NCI-H82 treated with DMSO at 0.1 percent for 48 hours (cell line): ENCODE results near the gene LSMEM2.
A peak's percentile ranks its signal among the peaks of the same experiment; 100 is the strongest.
"Not testable (repeated sequence)": the region's sequence is repeated elsewhere in the genome, so short reads cannot be mapped to it uniquely, and the experiment has no call there.

ENCODE experiments used
- DNase-seq: peaks from one replicate; lab custom pipeline; 2025; ENCODE audit not compliant: unreplicated experiment; lab: John Stamatoyannopoulos, UW

The LSMEM2 gene

DNA sequence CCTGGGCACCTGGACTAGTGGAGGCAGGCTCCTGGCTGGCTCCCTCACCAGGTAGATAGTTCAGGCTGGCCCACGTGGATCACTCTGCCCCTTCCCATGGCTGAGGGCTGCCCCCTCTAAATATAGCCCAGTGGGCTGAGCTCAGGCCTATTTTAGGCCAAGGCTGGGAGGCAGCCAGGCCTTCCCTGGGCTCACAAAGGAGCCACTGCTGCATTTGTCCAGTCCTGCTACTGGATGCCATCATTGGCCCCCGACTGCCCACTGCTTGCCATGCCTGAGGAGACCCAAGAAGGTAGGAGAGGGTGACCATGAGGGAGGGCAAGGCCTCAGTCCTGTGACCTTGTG is at the start of gene LSMEM2:
Gene LSMEM2 (plus strand): TSS at position 208 of the 345 bp plus-strand sequence. CDS start 27 bp downstream, at position 235.
- no peak for DNase-seq

- no peak for DNase-seq
Measured at GRCh38 chr3:50229490-50229889, 49.4 kb upstream of the LSMEM2 start.

- no peak for DNase-seq
Measured at GRCh38 chr3:50230104-50230793, 48.6 kb upstream of the LSMEM2 start.

- DNase-seq: no peak
Measured at GRCh38 chr3:50230794-50231125, 48.1 kb upstream of the LSMEM2 start.

DNA sequence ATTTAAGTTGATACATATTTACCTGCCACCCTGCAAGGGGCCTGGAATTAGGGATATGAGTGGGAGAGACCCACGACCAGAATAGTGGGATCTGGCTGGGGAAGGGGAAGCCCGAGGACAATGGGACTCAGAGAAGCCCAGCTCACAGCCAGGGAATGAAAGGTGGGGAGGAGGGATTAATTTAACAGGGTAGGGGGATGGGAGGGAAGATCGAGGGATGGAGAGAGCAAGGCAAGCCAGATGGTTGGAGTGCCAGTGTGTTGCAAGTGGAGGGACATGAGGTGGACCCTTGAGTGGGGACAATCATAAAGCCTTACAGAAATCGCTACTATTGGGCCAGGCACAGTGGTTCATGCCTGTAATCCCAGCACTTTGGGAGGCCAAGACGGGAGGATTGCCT is 47.3 kb upstream of the LSMEM2 start:
- DNase-seq: peak; percentile 57

- no peak for DNase-seq
Measured at GRCh38 chr3:50232303-50232702, 46.6 kb upstream of the LSMEM2 start.

GRCh38 chr3:50233176-50233575 is 45.7 kb upstream of the LSMEM2 start:
- DNase-seq: no peak

DNA sequence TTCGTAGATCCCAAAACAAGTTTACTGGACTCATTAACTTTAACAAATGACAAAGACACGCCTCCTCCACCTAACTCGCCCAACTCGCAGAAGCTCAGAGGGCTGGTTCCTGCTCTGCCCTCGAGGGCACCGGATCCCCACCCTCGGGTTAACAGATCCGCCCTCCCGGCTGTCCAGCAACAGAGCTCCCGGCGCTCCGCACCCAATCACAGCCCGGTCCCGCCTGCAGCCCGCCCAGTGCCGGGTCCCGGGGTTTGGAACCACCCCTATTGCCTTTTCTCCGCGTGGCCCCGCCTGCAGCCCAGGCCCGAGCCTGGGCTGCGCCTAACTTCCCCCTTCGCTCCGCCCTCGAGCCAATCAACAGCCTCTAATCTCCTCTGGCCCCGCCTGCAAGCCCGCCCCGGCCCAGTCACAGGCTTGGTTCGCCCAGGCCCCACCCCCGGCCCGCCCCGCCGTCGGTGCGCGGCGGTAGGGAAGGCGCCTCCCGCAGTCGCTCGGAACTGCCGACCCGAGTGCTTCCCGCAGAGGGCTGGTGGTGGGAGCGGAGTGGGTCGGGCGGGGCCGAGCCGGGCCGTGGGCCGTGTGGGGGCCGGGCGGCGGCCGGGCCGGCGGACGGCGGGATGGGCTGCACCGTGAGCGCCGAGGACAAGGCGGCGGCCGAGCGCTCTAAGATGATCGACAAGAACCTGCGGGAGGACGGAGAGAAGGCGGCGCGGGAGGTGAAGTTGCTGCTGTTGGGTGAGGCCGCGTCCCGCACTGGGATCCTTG is 43.0 kb upstream of the LSMEM2 start, which contains the start of gene GNAI2:
Gene GNAI2 (plus strand): TSS at position 489 of the 768 bp plus-strand sequence. CDS start 132 bp downstream, at position 621.
- DNase-seq: peak; percentile 95

DNA sequence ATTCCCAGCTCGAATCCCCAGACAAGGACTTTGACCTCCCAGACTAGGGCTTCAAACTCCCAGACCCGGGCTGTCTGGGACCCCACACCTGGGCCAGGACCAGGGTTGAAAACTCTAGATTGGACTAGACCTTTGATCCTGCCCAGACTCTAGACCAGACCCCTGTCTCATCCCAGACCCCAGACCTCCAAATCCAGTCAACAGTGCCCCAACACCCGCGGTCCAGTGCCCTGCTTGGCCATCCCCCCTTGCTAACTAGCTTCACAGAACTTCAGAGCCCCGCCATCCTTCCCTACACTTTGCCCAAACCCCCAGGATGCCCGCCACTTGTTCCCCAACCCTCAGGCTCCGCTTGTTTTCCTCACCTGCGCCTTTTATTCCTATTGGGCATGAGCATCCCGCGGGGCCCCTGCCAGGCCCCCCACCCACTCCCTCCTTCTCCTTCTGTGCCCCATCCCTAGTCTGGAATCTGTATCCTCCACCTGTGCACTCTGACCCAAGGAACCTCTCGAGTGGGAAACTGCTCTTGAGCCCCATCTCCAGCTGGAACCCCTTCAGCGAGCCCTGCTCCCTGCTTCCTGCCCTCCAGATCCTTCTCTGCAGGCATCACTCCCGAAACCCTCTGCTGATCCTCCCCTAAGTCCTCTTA is 42.3 kb upstream of the LSMEM2 start:
- no peak for DNase-seq

DNA sequence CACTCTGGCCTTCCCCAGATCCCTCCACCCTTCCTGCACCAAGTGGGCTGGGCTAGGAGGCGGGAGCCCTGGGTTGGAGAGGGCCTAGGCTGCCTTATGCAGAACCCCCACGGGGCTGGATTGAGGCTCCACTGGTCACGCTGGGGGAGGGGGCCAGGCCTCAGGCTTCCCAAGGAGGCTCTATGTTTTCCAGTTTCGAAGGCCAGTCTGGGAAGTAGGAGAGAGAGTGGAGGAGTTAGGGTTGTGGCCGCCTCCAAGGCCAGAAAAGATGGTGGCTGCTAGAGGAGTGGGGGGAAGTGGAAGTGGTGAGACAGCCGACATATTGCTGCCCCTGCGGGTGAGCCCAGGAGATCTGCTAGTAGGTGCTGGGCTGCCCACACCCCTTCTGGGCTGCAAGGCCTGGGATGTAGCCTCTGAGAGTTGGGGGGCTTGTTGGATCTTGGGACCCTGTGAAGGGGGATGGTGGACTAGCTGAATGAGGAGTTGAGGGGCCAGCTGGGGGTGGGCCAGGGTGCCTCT is 41.7 kb upstream of the LSMEM2 start:
- no peak for DNase-seq

DNA sequence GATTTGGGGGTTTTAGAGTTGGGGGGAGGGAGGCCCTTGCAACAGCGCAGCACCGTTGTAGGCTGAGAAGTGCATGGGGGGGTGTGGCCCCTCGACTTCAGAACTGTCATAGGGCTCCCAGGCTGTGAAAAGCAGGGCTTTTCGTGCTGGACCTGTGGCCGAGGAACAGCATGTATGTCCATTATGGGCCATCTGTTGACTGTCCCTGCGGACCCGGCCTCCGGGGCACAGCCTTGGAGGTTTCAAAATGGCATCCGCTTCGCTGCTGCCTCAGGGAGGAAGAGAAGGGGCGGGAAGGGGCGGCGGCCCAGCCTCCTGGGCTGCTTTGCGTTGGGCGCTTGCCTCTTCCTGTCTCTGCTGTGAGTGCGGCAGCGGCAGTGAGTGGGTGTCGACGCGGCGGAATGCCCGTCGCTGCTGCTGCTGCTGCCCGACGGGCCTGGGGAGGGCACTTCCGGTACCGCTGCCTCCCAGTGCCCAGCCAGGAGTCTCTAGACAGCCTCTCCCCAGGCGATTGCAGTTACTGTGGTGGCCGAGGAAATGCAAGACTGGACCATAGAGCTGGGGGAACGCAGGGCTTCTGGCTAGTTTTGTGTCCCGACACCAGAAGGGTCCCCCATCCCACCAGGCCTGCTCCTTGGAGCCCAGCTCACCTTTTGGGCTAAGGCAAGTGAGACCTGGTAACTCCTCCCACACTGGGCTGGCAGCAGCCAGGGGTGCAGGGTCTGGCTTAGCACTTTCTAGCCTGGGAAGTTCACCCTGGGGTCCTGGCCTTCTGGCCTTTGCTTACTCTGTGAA is 40.9 kb upstream of the LSMEM2 start:
- DNase-seq: no peak

GRCh38 chr3:50238549-50239026 is 40.3 kb upstream of the LSMEM2 start:
- DNase-seq: no peak

DNA sequence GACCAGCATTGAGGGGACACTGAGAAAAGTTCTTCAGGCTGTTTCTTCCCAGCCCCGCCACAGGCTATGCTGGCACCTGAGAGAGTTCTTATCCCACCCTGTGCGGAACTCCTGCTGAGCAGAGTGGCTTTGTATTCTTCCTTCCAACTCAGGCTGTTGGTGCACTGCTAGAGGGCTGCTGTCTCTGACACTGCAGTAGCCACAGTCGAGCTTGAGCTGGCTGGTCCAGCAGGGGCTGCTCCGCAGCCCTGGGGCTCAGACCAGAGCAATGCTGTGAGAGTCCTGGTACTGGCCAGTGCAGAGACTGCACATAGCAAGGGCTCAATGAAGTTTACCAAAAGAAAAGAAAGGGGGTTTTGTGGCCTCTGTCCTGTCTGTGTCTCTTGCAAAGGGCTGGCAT is 39.2 kb upstream of the LSMEM2 start:
- no peak for DNase-seq

- DNase-seq: peak; percentile 15
Measured at GRCh38 chr3:50241163-50241562, 37.7 kb upstream of the LSMEM2 start.

DNA sequence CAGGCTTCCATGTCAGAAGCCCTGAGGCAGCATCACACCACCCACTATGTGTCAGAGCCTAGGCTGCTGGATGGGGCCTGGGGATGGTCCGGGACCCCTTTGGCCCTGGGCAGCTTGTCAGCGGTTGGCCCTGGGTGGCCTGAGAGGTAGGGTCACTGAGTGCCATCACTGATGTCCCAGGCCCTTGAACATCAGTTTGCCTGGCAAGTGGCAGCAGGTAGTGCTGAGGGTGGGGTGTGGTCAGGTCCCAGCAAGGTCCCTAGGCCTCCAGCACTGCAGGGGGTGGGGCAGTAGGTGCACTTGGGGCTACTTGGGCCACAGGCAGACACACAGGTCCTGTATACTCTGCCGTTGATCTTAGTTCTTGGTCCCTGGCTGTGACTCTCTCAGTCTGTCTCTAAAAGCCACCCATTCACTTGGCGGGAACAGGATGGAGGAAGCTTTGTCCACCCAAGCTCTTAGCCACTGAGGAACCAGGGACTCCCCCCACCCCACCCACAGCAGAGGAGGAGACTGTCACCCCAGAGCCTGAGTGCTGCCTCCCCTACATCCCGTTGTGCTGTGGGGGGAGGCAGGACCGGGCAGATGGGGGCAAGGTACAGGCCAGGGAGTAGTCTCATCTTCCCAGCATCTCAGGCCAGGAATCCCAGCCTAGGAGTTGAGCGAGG is 37.0 kb upstream of the LSMEM2 start:
- DNase-seq: no peak

DNA sequence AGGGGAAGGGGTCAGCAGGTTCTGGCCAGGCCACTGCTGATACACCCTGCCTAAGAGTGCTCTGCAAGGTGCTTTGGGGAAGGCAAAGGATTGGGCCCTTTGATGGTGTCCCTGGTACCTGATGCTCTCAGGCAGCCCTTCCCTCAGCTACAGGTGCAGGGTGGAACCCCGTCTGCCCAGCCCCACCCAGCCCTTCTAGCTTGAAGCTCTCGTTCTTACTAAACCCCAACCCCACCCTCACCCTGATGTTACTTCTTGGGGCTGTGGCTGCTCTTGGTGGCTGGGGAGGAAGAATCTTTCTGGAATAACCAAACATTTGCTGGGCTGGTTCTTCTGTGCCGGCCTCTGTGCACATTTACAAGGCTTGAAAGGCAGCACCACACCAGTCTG is 36.5 kb upstream of the LSMEM2 start:
- DNase-seq: no peak

DNA sequence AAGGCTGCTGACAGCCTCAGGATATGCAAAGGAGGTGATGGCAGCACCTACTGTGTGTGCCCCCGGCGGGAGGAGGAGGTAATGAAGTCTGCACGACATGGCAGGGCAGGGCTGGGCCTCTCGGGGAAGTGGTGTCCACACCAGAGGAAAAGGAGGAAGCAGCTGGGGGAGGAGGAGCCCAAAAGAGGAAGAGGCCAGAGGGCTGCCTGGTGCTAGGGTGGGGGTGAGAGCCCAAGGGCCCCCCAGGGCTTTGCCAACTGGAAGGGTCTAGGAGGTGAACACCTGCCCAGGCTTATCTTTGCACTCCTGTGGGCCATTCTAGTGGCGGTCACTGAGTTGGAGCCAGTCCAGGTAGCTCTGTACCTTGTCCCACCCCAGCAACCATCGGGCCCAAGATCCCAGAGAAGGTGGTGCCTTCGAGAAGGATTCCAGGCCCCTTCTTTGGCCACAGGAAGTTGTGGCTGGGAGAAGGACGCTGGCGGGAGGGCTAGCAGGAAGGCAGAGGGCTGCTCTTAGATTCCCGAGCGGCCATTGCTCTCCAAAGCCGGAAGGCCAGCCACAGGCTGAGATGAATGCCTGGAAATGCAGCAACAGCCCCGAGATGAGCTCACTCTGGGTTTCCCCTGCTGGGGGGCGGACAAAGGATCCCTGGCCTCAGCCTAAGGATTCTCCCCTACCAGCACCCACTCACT is 35.9 kb upstream of the LSMEM2 start:
- DNase-seq: no peak

GRCh38 chr3:50243543-50243895 is 35.4 kb upstream of the LSMEM2 start:
- DNase-seq: no peak

DNA sequence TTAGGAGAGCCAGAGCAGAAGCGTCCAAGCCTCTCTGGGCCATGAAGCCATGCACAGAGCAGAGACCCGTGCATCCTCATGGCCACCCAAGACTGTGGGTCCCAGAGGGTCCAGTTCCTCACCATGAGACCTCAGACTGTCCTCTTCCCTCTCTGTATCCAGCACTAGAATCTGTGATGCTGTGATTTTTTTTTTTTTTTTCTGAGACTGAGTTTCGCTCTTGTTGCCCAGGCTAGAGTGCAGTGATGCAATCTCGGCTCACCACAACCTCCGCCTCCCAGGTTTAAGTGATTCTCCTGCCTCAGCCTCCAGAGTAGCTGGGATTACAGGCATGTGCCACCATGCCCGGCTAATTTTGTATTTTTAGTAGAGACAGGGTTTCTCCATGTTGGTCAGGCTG is 34.1 kb upstream of the LSMEM2 start:
- not testable (repeated sequence) for DNase-seq

- DNase-seq: no peak
Measured at GRCh38 chr3:50245251-50245745, 33.6 kb upstream of the LSMEM2 start.
